ENCODE data around the gene MAML3.

The MAML3 gene

DNA sequence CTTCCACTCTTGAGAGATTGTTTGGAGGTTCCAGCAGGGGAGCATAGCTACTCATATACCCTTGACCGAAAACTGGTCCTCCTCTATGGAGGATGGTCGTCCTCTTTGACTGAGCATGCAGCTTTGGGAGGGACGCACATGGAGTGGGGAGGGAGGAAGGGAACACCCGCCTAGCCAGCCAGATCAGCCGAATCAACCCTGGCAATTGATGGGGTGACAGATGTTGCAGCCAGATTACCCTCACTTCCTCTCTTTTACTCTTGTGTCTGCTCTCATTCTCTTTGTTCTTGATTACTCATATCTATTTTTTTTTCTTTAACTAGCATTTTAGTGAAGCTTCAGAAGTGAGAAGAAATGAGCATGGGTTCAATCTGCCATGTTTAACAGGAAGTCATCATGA, 468.8 kb downstream of the MAML3 start:
- H3K9ac ChIP-seq (ENCODE audit: low read depth, low read length) = no peak overlapping the region
- no peaks in the 10 kb centered on the region for H3K36me3 ChIP-seq (ENCODE audit: insufficient read depth, low read length)
- no peaks in the 10 kb centered on the region for H3K4me1 ChIP-seq (ENCODE audit: insufficient read depth, low read length)
- peaks cover 3% of the 10 kb centered on the region; the same call in 1 of the 2 replicates for H3K9me3 ChIP-seq (ENCODE audit: control insufficient read depth, insufficient read depth, low read length)

DNA sequence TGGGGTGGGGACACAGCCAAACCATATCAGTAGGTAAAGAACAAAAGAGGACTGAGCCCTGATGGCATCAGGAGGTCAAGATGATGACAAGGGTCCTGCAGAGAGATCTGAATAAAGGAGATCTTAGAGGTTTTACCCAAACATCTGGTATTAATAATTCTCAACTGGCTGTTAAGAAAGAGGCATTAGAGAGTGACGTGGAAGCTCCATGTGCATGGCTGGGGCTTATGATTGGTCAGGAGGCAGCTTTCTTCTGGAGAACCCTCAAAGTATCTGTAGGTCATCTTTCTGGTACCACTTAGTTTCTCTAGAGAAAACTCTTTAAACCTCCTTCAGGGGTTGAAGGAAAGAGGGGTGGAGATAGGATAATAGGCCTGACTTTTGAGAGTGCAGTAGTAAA, 469.6 kb downstream of the MAML3 start:
- H3K4me1 ChIP-seq (ENCODE audit: insufficient read depth, low read length) = no peaks in the 10 kb centered on the region
- peaks cover 3% of the 10 kb centered on the region; the same call in 1 of the 2 replicates for H3K9me3 ChIP-seq (ENCODE audit: control insufficient read depth, insufficient read depth, low read length)
- H3K36me3 ChIP-seq (ENCODE audit: insufficient read depth, low read length) = no peaks in the 10 kb centered on the region
- H3K9ac ChIP-seq (ENCODE audit: low read depth, low read length) = no peak overlapping the region

DNA sequence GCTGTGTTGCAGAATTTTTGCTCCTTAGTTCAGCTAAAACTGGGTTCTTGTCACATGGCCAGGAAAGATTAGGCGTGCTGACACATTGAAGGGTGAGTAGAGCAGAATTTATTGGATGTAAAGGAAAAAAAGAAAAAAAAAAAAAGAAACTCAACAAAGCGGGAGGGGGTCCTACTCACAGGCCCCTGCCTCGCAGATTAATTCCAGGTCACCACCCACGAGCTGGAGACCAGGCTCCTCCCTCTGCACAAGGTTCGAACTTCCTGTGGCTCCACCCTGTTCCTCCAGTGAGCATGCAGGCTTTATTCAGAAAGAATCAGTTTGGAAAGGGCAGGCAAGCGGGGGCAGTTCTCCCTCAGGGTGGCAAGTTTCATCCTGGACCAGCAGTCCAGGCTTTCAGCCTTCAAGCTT, 471.2 kb downstream of the MAML3 start:
- Histone ChIP-seq H3K4me1 (ENCODE audit: insufficient read depth, low read length) (no peaks in the 10 kb centered on the region), H3K36me3 (ENCODE audit: insufficient read depth, low read length) (no peaks in the 10 kb centered on the region), H3K9ac (ENCODE audit: low read depth, low read length) (no peak overlapping the region), H3K9me3 (ENCODE audit: control insufficient read depth, insufficient read depth, low read length) (peaks cover 3% of the 10 kb centered on the region; the same call in 1 of the 2 replicates)

DNA sequence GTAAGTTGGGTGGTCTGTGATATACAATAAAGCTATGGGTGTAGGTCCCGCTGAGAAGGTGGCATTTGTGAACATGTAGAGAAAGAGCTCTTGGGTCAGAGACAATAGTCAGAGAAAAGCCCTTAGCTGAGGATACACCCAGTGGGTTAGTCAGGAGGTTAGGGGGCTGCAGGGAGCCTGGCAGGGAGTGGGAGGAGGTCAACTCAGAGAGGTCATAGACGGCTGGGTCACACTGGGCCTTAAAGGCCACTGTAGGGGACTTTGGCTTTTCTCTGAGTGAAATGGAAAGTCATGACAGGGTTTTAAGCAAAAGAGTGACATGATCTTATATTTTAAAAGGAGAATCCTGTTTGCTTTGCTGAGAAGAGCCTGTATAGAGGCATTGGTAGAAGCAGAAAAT, 471.7 kb downstream of the MAML3 start:
- Histone ChIP-seq H3K4me1 (ENCODE audit: insufficient read depth, low read length) (no peaks in the 10 kb centered on the region), H3K9ac (ENCODE audit: low read depth, low read length) (no peak overlapping the region), H3K9me3 (ENCODE audit: control insufficient read depth, insufficient read depth, low read length) (peaks cover 3% of the 10 kb centered on the region; the same call in 1 of the 2 replicates), H3K36me3 (ENCODE audit: insufficient read depth, low read length) (no peaks in the 10 kb centered on the region)

DNA sequence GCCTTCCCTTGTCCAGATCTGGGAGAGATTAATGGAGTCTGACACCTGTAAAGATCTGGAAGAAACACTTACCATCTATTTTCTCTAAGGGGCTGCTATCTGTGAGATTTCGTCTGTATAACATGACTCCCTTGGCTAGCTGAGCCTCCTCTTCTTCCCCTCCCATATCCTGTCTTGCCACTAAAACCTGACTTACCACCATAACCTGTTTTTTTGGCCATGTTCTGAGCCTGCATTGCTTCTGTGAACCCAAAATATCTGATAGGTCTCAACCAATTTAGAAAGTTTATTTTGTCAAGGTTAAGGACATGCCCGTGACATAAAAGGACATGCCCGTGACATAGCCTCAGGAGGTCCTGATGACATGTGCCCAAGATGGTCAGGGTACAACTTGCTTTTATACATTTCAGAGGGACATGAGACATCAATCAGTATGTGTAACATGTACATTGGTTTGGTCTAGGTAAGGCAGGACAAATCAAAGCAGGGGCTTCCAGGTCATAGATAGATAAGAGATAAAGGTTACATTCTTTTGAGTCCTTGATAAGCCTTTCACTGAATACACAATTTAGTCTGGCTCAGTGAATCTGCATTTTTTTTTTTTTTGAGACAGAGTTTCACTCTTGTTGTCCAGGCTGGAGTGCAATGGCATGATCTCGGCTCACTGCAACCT, 476.9 kb downstream of the MAML3 start:
- Histone ChIP-seq H3K4me1 (ENCODE audit: insufficient read depth, low read length) (peaks cover 2% of the 10 kb centered on the region; the same call in 1 of the 2 replicates), H3K9ac (ENCODE audit: low read depth, low read length) (no peak overlapping the region), H3K36me3 (ENCODE audit: insufficient read depth, low read length) (no peaks in the 10 kb centered on the region), H3K9me3 (ENCODE audit: control insufficient read depth, insufficient read depth, low read length) (no peaks in the 10 kb centered on the region)

DNA sequence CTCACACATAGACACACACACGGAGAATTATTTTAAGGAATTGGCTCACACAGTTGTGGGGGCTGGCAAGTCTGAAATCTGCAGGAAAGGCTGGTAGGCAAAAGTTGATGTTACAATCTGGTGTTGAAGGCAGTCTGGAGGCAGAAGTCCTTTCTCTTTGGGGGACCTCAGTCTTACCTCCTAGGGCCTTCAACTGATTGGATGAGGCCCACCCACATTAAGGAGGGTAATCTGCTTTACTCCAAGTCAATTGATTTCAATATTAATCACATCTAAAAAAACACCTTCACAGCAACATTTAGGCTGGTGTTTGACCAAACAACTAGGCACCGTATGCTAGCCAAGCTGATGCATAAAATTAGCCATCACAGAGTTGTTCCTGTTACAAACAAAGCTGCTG, 477.6 kb downstream of the MAML3 start:
- peaks cover 3% of the 10 kb centered on the region; the same call in 1 of the 2 replicates for H3K4me1 ChIP-seq (ENCODE audit: insufficient read depth, low read length)
- no peaks in the 10 kb centered on the region for H3K36me3 ChIP-seq (ENCODE audit: insufficient read depth, low read length)
- no peak overlapping the region for H3K9ac ChIP-seq (ENCODE audit: low read depth, low read length)
- no peaks in the 10 kb centered on the region for H3K9me3 ChIP-seq (ENCODE audit: control insufficient read depth, insufficient read depth, low read length)

DNA sequence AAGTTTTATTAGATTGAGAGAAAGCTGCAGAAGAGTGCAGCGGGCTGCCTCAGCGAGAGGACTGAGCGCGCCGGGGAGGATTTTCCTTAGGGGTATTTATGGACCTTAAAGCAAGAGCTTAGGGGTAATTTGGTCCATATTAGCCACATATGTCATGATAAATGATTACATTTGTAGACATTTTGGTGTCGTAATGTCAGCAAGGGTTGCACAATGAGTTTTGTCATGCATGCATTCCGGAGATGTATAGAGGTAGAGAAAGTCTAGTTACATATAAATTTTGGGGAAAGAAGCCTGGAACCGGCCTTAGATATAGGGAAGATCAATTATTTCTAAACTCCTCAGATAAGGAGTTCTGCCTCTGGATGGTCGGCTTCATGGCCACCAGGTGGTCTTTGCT, 478.3 kb downstream of the MAML3 start:
- H3K36me3 ChIP-seq (ENCODE audit: insufficient read depth, low read length) = no peaks in the 10 kb centered on the region
- no peak overlapping the region for H3K9ac ChIP-seq (ENCODE audit: low read depth, low read length)
- H3K4me1 ChIP-seq (ENCODE audit: insufficient read depth, low read length) = peaks cover 3% of the 10 kb centered on the region; the same call in 1 of the 2 replicates
- no peaks in the 10 kb centered on the region for H3K9me3 ChIP-seq (ENCODE audit: control insufficient read depth, insufficient read depth, low read length)

DNA sequence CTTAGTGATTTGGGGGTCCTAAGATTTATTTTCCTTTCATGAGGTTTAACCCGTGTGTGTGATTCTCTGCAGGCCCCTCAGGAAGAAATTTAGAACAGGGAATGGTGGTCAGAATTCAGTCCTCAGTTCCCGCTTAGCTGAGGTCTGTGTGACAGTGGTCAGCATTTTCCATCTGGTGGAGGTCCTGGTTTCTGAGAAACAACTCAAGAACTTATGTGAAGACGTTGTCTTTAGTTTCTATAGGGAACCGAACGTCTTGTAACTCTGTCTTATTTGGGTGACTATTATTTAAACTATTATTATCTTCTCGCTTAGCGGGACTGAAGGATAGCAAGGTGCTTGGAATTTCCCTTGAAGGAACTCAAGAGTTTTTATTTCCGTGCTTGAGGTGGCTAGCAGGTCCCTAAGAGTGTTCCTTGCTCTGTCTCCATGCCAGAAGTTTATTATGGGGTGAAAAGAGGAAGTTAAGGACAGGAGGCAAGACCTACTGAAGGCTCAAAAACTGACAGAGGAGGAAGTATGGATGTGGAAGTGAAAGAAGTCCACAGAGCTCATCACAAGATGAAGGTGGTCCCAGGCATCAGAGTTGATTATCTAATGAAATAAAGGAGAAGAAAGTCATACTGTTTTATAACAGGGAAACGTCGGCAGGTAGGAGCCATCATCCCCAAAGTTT, 479.0 kb downstream of the MAML3 start:
- no peaks in the 10 kb centered on the region for H3K36me3 ChIP-seq (ENCODE audit: insufficient read depth, low read length)
- no peak overlapping the region for H3K9ac ChIP-seq (ENCODE audit: low read depth, low read length)
- peaks cover 3% of the 10 kb centered on the region; the same call in 1 of the 2 replicates for H3K4me1 ChIP-seq (ENCODE audit: insufficient read depth, low read length)
- H3K9me3 ChIP-seq (ENCODE audit: control insufficient read depth, insufficient read depth, low read length) = no peaks in the 10 kb centered on the region

DNA sequence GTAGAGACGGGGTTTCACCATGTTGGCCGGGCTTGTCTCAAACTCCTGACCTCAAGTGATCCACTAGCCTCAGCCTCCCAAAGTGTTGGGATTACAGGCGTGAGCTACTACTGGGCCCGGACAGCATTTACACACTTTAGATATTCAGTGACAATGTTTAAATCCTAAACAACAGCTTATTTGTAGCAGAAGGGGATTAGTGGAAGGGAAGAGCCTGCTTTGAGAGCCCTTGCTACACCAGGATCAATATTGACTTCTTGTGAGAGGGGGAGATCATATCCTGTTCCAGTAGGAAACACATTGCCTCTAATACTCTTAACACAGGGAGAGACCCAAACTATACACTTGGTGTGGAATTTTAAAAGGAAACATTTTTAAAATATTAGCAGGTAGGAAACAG, 481.3 kb downstream of the MAML3 start:
- peaks cover 3% of the 10 kb centered on the region; the same call in 1 of the 2 replicates for H3K4me1 ChIP-seq (ENCODE audit: insufficient read depth, low read length)
- H3K9me3 ChIP-seq (ENCODE audit: control insufficient read depth, insufficient read depth, low read length) = no peaks in the 10 kb centered on the region; the same call in 1 of the 2 replicates
- no peak overlapping the region for H3K9ac ChIP-seq (ENCODE audit: low read depth, low read length)
- H3K36me3 ChIP-seq (ENCODE audit: insufficient read depth, low read length) = no peaks in the 10 kb centered on the region

DNA sequence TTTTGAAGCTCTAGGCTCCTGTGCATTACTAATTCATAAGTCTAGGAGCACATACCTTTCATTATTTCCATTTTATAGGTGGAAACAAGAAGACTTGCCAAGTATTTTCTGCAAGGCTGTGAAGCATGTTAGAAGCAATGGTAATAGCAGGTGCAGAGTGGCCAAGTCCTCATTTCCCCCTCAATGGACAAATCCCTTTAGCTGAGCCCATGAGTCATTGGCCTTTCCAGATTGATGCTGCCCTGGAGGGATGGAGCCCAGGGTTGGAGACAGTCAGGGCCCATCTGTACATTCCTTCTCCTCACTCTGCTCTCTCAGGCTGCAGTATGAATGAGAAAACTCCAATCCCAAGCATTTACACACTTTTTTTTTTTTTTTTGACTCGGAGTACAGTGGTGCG, 481.8 kb downstream of the MAML3 start:
- Histone ChIP-seq H3K36me3 (ENCODE audit: insufficient read depth, low read length) (no peaks in the 10 kb centered on the region), H3K4me1 (ENCODE audit: insufficient read depth, low read length) (peaks cover 3% of the 10 kb centered on the region; the same call in 1 of the 2 replicates), H3K9me3 (ENCODE audit: control insufficient read depth, insufficient read depth, low read length) (no peaks in the 10 kb centered on the region; the same call in 1 of the 2 replicates), H3K9ac (ENCODE audit: low read depth, low read length) (no peak overlapping the region)

DNA sequence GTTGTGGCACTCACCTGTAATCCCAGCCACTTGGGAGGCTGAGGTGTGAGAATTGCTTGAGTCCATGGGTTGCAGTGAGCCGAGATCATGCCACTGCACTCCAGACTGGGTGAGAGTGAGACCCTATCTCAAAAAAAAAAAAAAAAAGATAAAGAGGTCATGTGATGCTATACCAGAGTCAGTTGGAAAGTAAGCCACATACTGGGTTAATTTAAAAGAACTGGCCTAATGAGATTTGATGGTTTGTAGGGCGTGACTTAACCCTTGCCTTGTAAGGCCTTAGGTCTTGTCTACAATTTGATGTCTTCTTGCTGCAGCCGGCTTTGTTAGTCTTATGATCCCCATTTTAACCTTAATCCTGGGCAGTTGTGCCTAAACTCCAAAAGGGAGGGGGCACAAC, 483.2 kb downstream of the MAML3 start:
- Histone ChIP-seq H3K9me3 (ENCODE audit: control insufficient read depth, insufficient read depth, low read length) (no peaks in the 10 kb centered on the region; the same call in 1 of the 2 replicates), H3K36me3 (ENCODE audit: insufficient read depth, low read length) (no peaks in the 10 kb centered on the region), H3K4me1 (ENCODE audit: insufficient read depth, low read length) (peaks cover 12% of the 10 kb centered on the region), H3K9ac (ENCODE audit: low read depth, low read length) (no peak overlapping the region)

DNA sequence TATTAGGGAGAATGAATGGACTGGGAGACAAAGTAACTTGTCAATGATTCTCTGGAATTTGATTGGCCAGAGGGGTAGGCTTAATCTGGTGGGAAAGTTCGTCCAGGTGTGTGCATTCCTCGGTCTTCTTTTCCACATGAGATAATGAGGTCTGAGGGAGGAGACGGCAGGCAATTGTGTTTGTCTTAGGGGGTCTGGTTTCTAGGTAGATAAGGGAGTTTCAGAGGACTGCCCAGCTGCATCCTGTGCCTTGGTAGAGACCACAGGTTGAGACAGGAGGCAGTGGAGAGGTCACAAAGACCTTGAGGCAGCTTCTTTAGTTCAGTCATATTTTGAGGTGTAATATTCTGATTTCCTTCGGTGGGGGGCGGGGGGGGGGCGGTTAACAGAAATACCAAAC, 484.1 kb downstream of the MAML3 start:
- Histone ChIP-seq H3K9ac (ENCODE audit: low read depth, low read length) (no peak overlapping the region), H3K9me3 (ENCODE audit: control insufficient read depth, insufficient read depth, low read length) (no peaks in the 10 kb centered on the region; the same call in 1 of the 2 replicates), H3K36me3 (ENCODE audit: insufficient read depth, low read length) (no peaks in the 10 kb centered on the region), H3K4me1 (ENCODE audit: insufficient read depth, low read length) (peaks cover 12% of the 10 kb centered on the region)

DNA sequence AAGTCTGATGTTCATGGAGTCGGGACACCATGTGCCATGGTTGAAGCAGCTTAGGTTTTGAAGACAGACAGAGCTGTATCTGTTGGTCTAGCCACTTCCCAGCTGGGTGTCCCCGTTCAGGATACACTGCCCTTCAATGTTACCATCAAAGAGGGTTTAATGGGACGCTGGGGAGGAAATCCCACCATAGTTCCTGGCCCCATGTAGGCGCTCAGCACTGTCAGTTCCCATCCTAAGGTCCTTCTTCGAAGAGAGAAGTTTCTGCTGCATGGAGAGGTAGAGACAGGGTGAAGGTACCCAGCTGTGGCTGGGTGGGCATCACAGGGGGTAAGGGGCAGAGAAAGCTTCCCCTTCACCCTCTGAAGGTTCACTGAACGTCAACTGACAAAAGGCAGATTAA, 484.6 kb downstream of the MAML3 start:
- Histone ChIP-seq H3K36me3 (ENCODE audit: insufficient read depth, low read length) (no peaks in the 10 kb centered on the region), H3K4me1 (ENCODE audit: insufficient read depth, low read length) (peaks cover 12% of the 10 kb centered on the region), H3K9ac (ENCODE audit: low read depth, low read length) (no peak overlapping the region), H3K9me3 (ENCODE audit: control insufficient read depth, insufficient read depth, low read length) (no peaks in the 10 kb centered on the region; the same call in 1 of the 2 replicates)

DNA sequence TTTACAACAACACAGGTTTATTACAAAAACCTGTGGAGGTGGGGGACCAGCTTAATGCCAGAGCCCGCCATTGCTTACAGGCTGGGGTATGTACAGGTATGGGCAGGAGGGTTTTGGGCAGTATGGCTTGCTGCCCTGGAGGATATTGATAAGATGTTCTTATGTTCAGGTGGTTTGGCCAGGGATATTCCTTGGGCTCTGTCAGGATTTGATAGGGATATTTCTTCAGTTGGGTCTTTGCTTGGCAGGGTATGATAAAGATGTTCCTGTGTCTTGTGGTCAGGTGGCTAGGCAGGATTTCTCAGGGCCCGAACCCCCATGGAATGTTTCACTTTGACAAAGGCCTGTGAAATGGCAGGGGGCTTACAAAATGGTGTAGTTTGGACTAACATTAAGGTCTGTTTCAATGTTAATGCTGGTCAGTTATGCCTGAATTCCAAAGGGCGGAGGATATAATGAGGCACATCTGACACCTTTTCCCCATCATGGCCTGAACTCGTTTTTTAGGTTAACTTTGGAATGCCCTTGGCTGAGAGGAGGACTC, 485.3 kb downstream of the MAML3 start:
- Histone ChIP-seq H3K9me3 (ENCODE audit: control insufficient read depth, insufficient read depth, low read length) (no peaks in the 10 kb centered on the region; the same call in 1 of the 2 replicates), H3K9ac (ENCODE audit: low read depth, low read length) (no peak overlapping the region), H3K4me1 (ENCODE audit: insufficient read depth, low read length) (peaks cover 12% of the 10 kb centered on the region), H3K36me3 (ENCODE audit: insufficient read depth, low read length) (no peaks in the 10 kb centered on the region)

DNA sequence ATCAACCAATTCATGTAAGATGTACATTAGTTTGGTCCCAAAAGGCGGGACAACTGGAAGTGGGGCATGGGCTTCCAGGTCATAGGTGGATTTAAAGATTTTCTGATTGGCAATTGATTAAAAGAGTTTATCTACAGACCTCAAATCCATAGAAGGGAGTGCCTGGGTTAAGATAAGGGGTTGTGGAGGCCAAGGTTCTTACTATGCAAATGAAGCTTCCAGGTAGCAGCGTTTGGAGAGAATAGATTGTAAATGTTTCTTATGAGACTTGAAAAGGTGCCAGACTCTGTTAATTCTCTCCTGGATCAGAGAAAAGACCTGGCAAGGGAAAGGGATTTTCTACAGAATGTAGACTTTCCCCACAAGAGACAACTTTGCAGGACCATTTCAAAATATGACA, 485.9 kb downstream of the MAML3 start:
- Histone ChIP-seq H3K9ac (ENCODE audit: low read depth, low read length) (no peak overlapping the region), H3K36me3 (ENCODE audit: insufficient read depth, low read length) (no peaks in the 10 kb centered on the region), H3K9me3 (ENCODE audit: control insufficient read depth, insufficient read depth, low read length) (no peaks in the 10 kb centered on the region; the same call in 1 of the 2 replicates), H3K4me1 (ENCODE audit: insufficient read depth, low read length) (peaks cover 12% of the 10 kb centered on the region)
